ENCODE data around the gene GRIK3. TPM values are rescaled to one million over a fixed set of nuclear protein-coding genes. Genes with fewer than 3 reads are reported as not detected.

The GRIK3 gene
- total RNA-seq, 2 donors from 2014 or later: 0.20 to 1.2 TPM

DNA sequence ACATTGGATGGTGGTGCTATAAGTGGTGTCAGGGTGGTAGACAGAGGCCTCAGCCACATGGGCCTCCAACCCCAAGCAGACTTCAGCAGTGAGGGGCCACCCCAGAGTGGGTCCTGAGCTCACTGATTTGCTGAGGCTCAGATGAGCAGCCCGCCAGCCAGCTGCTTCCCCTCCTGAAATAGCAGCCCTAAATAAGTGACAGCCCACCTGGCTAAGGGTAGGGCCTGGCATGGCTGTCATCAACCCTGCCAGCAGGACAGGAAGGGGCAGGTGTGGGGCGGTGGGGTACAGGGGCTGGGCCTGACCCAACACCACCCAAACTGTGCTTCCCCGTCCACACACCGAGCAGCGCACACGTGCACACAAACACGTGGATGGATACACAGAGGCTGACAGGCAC is 79.3 kb downstream of the GRIK3 start:
- Histone ChIP-seq H3K27ac (no peak overlapping the region), H3K9me3 (no peaks in the 10 kb centered on the region), H3K4me1 (no peaks in the 10 kb centered on the region), H3K9ac (ENCODE audit: low read depth in 2 of 2, low read length in 2 of 2) (no peak overlapping the region), H3K27me3 (no peaks in the 10 kb centered on the region), H3K36me3 (no peaks in the 10 kb centered on the region), H3K4me3 (no peak overlapping the region)
- no peak for DNase-seq
- intact Hi-C loops (cut with DNase I): no loop called here
- TF ChIP-seq, protein P1, sequence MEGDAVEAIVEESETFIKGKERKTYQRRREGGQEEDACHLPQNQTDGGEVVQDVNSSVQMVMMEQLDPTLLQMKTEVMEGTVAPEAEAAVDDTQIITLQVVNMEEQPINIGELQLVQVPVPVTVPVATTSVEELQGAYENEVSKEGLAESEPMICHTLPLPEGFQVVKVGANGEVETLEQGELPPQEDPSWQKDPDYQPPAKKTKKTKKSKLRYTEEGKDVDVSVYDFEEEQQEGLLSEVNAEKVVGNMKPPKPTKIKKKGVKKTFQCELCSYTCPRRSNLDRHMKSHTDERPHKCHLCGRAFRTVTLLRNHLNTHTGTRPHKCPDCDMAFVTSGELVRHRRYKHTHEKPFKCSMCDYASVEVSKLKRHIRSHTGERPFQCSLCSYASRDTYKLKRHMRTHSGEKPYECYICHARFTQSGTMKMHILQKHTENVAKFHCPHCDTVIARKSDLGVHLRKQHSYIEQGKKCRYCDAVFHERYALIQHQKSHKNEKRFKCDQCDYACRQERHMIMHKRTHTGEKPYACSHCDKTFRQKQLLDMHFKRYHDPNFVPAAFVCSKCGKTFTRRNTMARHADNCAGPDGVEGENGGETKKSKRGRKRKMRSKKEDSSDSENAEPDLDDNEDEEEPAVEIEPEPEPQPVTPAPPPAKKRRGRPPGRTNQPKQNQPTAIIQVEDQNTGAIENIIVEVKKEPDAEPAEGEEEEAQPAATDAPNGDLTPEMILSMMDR (IDR thresholded peaks at IDR 0.05): no peak

DNA sequence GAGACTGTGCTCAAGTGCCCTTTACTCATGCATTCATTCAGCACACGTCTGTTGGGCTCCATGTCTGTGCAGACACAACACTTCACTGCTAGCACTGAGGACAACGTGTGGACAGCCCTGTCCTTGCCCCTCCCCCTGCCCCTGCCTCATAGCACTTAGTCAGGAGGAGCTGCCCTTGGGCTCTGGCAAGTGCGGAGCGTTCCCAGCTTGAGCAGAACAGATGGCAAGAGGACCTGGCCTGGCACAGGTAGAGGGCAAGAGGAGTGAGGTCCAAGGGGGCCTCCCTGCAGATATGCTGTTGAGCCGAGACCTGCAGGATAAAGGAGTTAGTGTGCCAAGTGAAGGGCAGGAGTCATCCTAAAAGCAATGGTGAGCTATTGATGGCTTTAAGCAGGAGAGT is 81.3 kb downstream of the GRIK3 start:
- intact Hi-C loops (cut with DNase I): no loop called here
- H3K27ac ChIP-seq: no peak overlapping the region
- DNase-seq: no peak
- no peaks in the 10 kb centered on the region for H3K9me3 ChIP-seq
- H3K4me3 ChIP-seq: no peak overlapping the region
- TF ChIP-seq, protein P1 (IDR thresholded peaks at IDR 0.05): no peak
- H3K27me3 ChIP-seq: no peaks in the 10 kb centered on the region
- H3K4me1 ChIP-seq: no peaks in the 10 kb centered on the region
- H3K9ac ChIP-seq (ENCODE audit: low read depth in 2 of 2, low read length in 2 of 2): no peak overlapping the region
- H3K36me3 ChIP-seq: no peaks in the 10 kb centered on the region

DNA sequence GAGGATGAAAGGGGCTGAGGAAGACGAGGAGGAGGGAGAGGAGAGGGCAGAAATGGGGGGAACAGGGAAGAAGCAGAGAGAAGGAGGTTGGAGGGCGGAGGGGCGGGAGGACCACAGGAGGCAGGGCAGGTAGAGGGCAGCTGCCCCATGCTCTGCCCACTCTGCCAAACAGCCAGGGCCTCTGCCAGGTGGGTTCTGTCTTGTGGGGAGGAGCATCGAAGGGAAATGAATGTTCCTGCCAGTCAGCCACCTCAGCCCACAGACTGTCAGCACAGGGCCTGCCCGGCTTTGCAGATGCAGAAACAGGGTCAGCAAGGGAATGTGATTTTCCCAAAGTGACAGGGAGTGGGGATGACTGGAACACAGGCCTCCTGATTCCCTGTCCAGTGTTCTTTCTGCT is 82.6 kb downstream of the GRIK3 start:
- H3K4me3 ChIP-seq: no peak overlapping the region
- DNase-seq: no peak
- H3K36me3 ChIP-seq: no peaks in the 10 kb centered on the region
- intact Hi-C loops (cut with DNase I): no loop called here
- H3K27me3 ChIP-seq: no peaks in the 10 kb centered on the region
- no peak overlapping the region for H3K9ac ChIP-seq (ENCODE audit: low read depth in 2 of 2, low read length in 2 of 2)
- no peak overlapping the region for H3K27ac ChIP-seq
- H3K9me3 ChIP-seq: no peaks in the 10 kb centered on the region
- H3K4me1 ChIP-seq: no peaks in the 10 kb centered on the region
- TF ChIP-seq, protein P1 (IDR thresholded peaks at IDR 0.05): no peak

DNA sequence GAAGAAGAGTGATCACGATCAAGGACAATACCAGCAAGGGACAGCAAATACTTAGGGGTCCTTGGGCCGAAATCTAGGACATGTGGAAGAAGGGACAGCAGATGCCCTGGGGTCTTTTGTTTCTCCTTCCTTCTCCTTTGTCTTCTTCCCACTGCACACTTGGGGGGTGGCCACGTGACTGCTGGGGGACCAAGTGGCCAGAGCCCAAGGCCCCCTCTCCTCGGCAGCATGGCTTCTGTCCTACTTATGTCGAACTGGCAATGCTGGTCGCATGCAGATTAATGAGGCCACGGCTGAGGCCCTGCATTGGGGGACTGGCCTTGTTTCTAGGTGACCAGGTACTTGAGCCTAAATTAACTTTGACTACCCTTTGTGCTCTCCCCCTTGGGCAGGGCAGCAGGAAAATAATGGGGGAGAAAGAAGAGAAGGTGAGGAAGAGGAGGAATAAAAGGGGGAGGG is 83.0 kb downstream of the GRIK3 start:
- Histone ChIP-seq H3K27ac (no peak overlapping the region), H3K9me3 (no peaks in the 10 kb centered on the region), H3K9ac (ENCODE audit: low read depth in 2 of 2, low read length in 2 of 2) (no peak overlapping the region), H3K4me1 (no peaks in the 10 kb centered on the region), H3K4me3 (no peak overlapping the region), H3K36me3 (no peaks in the 10 kb centered on the region), H3K27me3 (no peaks in the 10 kb centered on the region)
- DNase-seq: no peak
- intact Hi-C loops (cut with DNase I): no loop called here
- TF ChIP-seq, protein P1 (IDR thresholded peaks at IDR 0.05): no peak

DNA sequence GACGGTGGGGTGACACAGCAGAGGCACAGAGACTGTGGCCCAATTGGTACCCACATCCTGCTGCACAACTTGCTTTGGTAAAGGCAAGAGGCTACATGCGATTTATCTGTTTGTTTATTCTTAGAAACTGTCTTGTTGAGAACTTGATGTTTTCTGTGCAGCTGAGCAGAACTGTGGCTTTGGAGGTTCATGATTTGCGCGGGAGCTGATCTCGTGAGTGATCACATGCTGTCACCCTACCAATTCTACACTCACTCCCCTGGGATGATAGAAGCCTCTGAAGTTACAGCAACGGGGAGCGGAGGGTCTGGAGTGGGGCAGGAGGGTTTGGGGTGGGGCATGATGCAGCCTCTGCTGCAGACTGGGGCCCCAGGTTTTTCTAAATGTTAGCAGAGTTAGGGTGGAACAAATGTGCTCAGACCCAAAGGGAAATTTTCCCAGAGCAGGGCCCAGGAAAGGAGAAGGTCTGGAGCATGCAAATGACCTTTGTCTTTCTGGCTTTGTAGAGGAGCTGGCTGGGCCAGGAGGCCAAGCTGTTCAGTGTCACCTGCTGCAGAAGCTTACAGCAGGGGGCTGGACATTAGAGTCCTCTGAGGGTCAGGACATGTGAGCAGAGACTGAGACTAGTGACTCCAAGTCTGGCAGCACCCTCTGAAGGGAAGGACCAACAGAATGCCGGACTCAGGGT is 83.6 kb downstream of the GRIK3 start:
- H3K4me1 ChIP-seq: no peaks in the 10 kb centered on the region
- TF ChIP-seq, protein P1 (IDR thresholded peaks at IDR 0.05): no peak
- no peak overlapping the region for H3K9ac ChIP-seq (ENCODE audit: low read depth in 2 of 2, low read length in 2 of 2)
- H3K36me3 ChIP-seq: no peaks in the 10 kb centered on the region
- H3K4me3 ChIP-seq: no peak overlapping the region
- intact Hi-C loops (cut with DNase I): no loop called here
- no peak for DNase-seq
- no peak overlapping the region for H3K27ac ChIP-seq
- no peaks in the 10 kb centered on the region for H3K9me3 ChIP-seq
- no peaks in the 10 kb centered on the region for H3K27me3 ChIP-seq

All from colonic mucosa (tissue), 4 donors.